Ishikawa (cell line): ENCODE data around the gene RRBP1.

ENCODE experiments used
- EP300 ChIP-seq: IDR thresholded peaks from 2 replicates; pipeline ENCODE4 v1.6.1; 2012; ENCODE audit warnings: borderline replicate concordance
- FOXM1 ChIP-seq: IDR thresholded peaks from 2 replicates; pipeline ENCODE4 v1.6.1; 2012; ENCODE audit warnings: low read depth, borderline replicate concordance

DNA sequence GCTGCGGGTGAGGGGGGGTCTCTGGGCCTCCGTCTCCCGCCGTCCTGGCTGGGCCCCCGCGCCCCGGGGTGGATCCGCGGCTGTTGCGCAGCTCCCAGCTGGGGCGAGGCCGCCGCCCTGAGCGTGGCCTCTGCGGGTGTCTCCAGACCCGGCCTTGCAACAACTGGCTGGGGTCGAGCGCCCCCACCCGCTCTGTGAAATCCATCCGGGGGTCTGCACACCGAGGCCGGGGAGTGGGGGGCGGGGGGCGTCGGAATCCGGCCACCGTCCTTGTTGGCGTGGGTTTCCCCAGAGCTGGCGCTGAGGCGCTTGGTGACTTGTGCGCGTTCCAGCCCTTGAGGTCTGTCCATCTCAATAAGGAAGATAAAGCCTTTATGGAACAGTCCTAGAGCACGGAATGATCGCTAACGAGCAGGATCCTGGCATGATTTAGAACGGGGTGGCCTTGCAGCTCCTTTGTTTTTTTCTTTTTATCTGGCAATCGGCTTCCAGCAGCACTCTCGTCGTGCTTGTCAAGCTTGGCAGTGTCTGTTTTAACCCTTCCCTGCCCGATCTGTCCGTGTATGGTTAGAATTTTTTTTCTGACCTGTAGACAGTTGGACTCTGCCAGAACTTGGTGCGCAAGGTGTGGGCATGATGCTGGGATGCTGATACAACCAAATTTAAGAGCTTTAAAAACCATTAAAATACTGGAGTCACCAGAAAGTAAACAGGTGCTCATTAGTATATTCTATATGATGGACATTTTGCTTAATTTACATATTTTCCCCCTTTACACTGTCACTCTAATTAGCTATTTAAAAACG lies 111.5 kb downstream of the RRBP1 start:
- no peak for TF ChIP-seq FOXM1
- no peak for TF ChIP-seq EP300
